Astrocyte (in vitro differentiated cells and primary cell): ENCODE measurements around the gene APOBEC4. TPM values are rescaled to one million over a fixed set of nuclear protein-coding genes. Genes with fewer than 3 reads are reported as not detected.
A peak's percentile ranks its signal among the peaks of the same experiment; 100 is the strongest.

Source experiments
- DNase-seq: peaks from one replicate; pipeline ENCODE4 v3.0.0-alpha.2; 2010; ENCODE audit warnings: low read depth
- FAIRE-seq: peaks from 2 replicates; lab custom pipeline; 2011; peaks lifted over from hg19 to GRCh38; lab: Jason Lieb, UNC
- H2AFZ ChIP-seq: 2 replicates; pipeline ENCODE4 v1.6.0; 2012; ENCODE audit warnings: low read depth, low read length, inconsistent platforms
- H3K27ac ChIP-seq: 2 replicates; pipeline ENCODE4 v1.5.1; 2011; ENCODE audit warnings: low read depth, low read length, inconsistent platforms
- H3K27me3 ChIP-seq: 2 replicates; pipeline ENCODE4 v1.6.0; 2011; ENCODE audit warnings: low read length, inconsistent platforms; ENCODE audit not compliant: insufficient read depth
- H3K36me3 ChIP-seq: 2 replicates; pipeline ENCODE4 v1.5.1; 2011; ENCODE audit warnings: low read length, inconsistent platforms; ENCODE audit not compliant: insufficient read depth
- H3K4me1 ChIP-seq: 2 replicates; pipeline ENCODE4 v1.5.1; 2011; ENCODE audit warnings: low read length, inconsistent platforms; ENCODE audit not compliant: insufficient read depth
- H3K4me2 ChIP-seq: 2 replicates; pipeline ENCODE4 v1.6.0; 2012; ENCODE audit warnings: low read length, inconsistent platforms
- H3K4me3 ChIP-seq: 2 replicates; pipeline ENCODE4 v1.5.1; 2011; ENCODE audit warnings: low read depth, mild to moderate bottlenecking, low read length, inconsistent platforms; ENCODE audit not compliant: insufficient read depth
- H3K79me2 ChIP-seq: 2 replicates; pipeline ENCODE4 v1.6.0; 2012; ENCODE audit warnings: mild to moderate bottlenecking, low read length, inconsistent platforms; ENCODE audit not compliant: insufficient read depth
- H3K9ac ChIP-seq: 2 replicates; pipeline ENCODE4 v1.6.0; 2012; ENCODE audit warnings: mild to moderate bottlenecking, low read length, inconsistent platforms
- H3K9me3 ChIP-seq: 2 replicates; pipeline ENCODE4 v1.5.1; 2012; ENCODE audit warnings: low read depth, mild to moderate bottlenecking, low read length, inconsistent platforms; ENCODE audit not compliant: insufficient read depth
- H4K20me1 ChIP-seq: 2 replicates; pipeline ENCODE4 v1.6.0; 2012; ENCODE audit warnings: low read length, inconsistent platforms; ENCODE audit not compliant: insufficient read depth
- H3K27ac Mint-ChIP-seq: one replicate; pipeline ENCODE4 v1.8.0; 2021; ENCODE audit warnings: mild to moderate bottlenecking, mixed read lengths; ENCODE audit not compliant: unreplicated experiment
- H3K27me3 Mint-ChIP-seq: one replicate; pipeline ENCODE4 v1.8.0; 2021; ENCODE audit warnings: low read depth, mixed read lengths; ENCODE audit not compliant: unreplicated experiment
- H3K36me3 Mint-ChIP-seq: one replicate; pipeline ENCODE4 v1.8.0; 2021; ENCODE audit warnings: low read depth, mixed read lengths; ENCODE audit not compliant: unreplicated experiment
- H3K4me1 Mint-ChIP-seq: one replicate; pipeline ENCODE4 v1.8.0; 2021; ENCODE audit warnings: low read depth, mixed read lengths; ENCODE audit not compliant: unreplicated experiment
- H3K4me3 Mint-ChIP-seq: one replicate; pipeline ENCODE4 v1.8.0; 2021; ENCODE audit warnings: mild to moderate bottlenecking, moderate library complexity, mixed read lengths; ENCODE audit not compliant: unreplicated experiment
- H3K9me3 Mint-ChIP-seq: one replicate; pipeline ENCODE4 v1.8.0; 2021; ENCODE audit warnings: mild to moderate bottlenecking, mixed read lengths; ENCODE audit not compliant: unreplicated experiment
- EZH2 ChIP-seq: IDR thresholded peaks from 2 replicates; pipeline ENCODE4 v1.6.1; 2012; ENCODE audit warnings: mild to moderate bottlenecking, low read length, inconsistent platforms; ENCODE audit not compliant: insufficient read depth
- total RNA-seq: library from RNA; stranded (reverse); gene quantifications from 2 replicates; pipeline ENCODE4 v1.2.1, GENCODE V29; 2021
- TF ChIP-seq, protein P1 (sequence below): IDR thresholded peaks from 2 replicates; pipeline ENCODE4 v1.5.1; 2011; ENCODE audit warnings: low read depth, mild to moderate bottlenecking, inconsistent platforms, low read length, moderate library complexity; ENCODE audit not compliant: insufficient read depth

APOBEC4 gene
- total RNA-seq, 1 donor from 2014 or later, result not detected

DNA sequence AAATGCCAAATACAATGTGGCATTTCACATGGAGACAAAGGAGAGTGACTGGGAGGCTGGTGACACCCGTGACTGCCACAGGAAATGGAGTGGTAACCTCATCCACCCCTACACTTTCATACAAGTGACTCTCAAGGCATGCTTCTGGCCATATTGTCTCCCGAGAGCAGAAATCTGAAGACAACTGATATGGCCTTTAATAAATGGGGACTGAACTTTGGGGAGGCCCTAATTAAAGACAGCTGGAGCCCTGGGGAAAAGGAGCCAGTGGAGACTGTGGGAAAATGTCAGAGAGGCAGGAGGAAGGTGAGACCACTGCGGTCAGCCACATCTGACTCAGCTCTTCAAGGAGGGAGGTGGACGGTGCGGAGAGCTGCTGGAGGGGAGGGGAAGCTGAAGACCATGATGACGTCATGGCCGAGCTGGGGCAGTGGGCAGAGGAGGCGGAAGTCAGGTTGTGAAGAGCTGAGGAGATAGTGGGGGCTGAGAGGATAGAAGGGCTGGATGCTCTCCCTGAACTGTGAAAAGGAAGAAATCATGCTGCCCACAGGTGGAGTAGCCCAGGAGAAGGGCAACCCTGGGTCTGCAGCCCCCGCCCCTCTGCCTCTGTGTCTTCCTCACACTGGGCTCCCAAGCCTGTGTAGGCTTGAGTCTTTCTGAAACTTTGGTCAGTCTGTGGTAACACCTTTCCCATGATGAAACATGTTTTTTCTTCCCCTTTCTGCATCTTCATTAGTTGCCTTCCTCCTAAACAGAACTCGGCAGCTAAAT, 48.9 kb downstream of the APOBEC4 start:
- peaks cover 21% of the 10 kb centered on the region for H3K4me1 Mint-ChIP-seq
- H3K27me3 Mint-ChIP-seq, result peaks cover 10% of the 10 kb centered on the region
- H3K4me3 Mint-ChIP-seq, result no peak overlapping the region
- FAIRE-seq (no peak), DNase-seq (peak; percentile 98)
- no peaks in the 10 kb centered on the region for H3K36me3 Mint-ChIP-seq
- TF ChIP-seq EZH2, result no peak
- TF ChIP-seq, protein P1, sequence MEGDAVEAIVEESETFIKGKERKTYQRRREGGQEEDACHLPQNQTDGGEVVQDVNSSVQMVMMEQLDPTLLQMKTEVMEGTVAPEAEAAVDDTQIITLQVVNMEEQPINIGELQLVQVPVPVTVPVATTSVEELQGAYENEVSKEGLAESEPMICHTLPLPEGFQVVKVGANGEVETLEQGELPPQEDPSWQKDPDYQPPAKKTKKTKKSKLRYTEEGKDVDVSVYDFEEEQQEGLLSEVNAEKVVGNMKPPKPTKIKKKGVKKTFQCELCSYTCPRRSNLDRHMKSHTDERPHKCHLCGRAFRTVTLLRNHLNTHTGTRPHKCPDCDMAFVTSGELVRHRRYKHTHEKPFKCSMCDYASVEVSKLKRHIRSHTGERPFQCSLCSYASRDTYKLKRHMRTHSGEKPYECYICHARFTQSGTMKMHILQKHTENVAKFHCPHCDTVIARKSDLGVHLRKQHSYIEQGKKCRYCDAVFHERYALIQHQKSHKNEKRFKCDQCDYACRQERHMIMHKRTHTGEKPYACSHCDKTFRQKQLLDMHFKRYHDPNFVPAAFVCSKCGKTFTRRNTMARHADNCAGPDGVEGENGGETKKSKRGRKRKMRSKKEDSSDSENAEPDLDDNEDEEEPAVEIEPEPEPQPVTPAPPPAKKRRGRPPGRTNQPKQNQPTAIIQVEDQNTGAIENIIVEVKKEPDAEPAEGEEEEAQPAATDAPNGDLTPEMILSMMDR, result no peak
- Histone ChIP-seq H3K79me2 (no peaks in the 10 kb centered on the region), H4K20me1 (no peaks in the 10 kb centered on the region), H3K9ac (peak overlapping the region; percentile 34), H3K27me3 (no peaks in the 10 kb centered on the region), H3K4me2 (peak overlapping the region; percentile 75), H3K36me3 (no peaks in the 10 kb centered on the region), H2AFZ (no peak overlapping the region), H3K9me3 (no peaks in the 10 kb centered on the region), H3K27ac (peak overlapping the region; percentile 74), H3K4me3 (peak overlapping the region; percentile 21), H3K4me1 (peaks cover 32% of the 10 kb centered on the region)
- H3K9me3 Mint-ChIP-seq, result peaks cover 1% of the 10 kb centered on the region
- H3K27ac Mint-ChIP-seq, result peak overlapping the region; percentile 71

DNA sequence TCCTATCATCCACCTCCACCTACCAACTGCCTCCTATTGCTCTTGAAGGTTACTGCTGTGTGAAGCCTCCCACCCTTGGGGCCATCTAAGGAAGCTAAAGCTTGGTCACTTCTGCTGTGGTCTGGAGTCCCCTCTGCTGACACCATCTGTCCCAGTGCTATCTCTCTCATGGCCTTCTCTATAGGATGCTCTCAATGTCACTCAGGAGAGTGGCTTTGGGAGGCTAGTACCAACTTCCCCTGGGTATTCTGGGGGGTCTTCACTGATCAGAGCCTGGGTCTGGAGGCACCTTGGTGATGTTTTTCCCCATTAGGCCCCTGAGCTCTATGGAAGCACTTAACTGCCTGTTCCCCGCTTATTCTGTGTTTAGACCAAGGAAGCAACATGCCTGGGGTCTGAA, 50.6 kb downstream of the APOBEC4 start:
- Mint-ChIP-seq H3K4me3 (no peak overlapping the region), H3K9me3 (peaks cover 1% of the 10 kb centered on the region), H3K4me1 (peaks cover 9% of the 10 kb centered on the region), H3K27ac (no peak overlapping the region), H3K27me3 (peaks cover 12% of the 10 kb centered on the region), H3K36me3 (no peaks in the 10 kb centered on the region)
- no peak for TF ChIP-seq EZH2
- TF ChIP-seq, protein P1, result no peak
- DNase-seq, result no peak
- Histone ChIP-seq H2AFZ (no peak overlapping the region), H3K4me2 (no peak overlapping the region), H3K4me1 (peaks cover 18% of the 10 kb centered on the region), H3K27ac (no peak overlapping the region), H3K4me3 (no peak overlapping the region), H3K27me3 (no peaks in the 10 kb centered on the region), H3K79me2 (no peaks in the 10 kb centered on the region), H3K36me3 (no peaks in the 10 kb centered on the region), H3K9ac (no peak overlapping the region), H3K9me3 (no peaks in the 10 kb centered on the region), H4K20me1 (no peaks in the 10 kb centered on the region)
- no peak for FAIRE-seq

DNA sequence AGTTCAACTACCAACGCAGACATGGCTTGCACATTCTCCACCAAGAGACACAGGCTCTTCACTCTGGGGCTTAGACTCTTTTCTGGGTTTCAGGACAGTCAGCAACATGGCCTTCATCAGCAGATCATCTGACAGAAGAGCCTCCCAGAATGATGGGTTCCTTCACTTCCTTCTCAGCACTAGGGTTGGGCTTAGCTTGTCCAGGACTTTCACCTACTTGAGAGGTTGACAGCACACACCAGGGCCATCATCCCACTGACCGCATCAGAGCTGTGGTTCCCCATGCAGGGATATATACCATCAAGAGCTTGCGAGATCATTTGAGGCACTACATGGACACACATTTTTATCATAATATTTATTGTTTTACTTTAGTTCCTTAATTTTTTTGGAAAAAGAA, 52.5 kb downstream of the APOBEC4 start:
- Histone ChIP-seq H3K4me2 (no peak overlapping the region), H3K27ac (no peak overlapping the region), H2AFZ (no peak overlapping the region), H3K4me1 (peaks cover 18% of the 10 kb centered on the region), H3K4me3 (no peak overlapping the region), H3K36me3 (no peaks in the 10 kb centered on the region), H3K9ac (no peak overlapping the region), H3K79me2 (no peaks in the 10 kb centered on the region), H3K9me3 (no peaks in the 10 kb centered on the region), H3K27me3 (no peaks in the 10 kb centered on the region), H4K20me1 (no peaks in the 10 kb centered on the region)
- Mint-ChIP-seq H3K36me3 (no peaks in the 10 kb centered on the region), H3K27me3 (peaks cover 12% of the 10 kb centered on the region), H3K9me3 (peaks cover 1% of the 10 kb centered on the region), H3K27ac (no peak overlapping the region), H3K4me1 (peaks cover 7% of the 10 kb centered on the region), H3K4me3 (no peak overlapping the region)
- DNase-seq (no peak), FAIRE-seq (no peak)
- no peak for TF ChIP-seq EZH2
- TF ChIP-seq, protein P1, result no peak
